ENCODE data around the gene KLHL29.

DNA sequence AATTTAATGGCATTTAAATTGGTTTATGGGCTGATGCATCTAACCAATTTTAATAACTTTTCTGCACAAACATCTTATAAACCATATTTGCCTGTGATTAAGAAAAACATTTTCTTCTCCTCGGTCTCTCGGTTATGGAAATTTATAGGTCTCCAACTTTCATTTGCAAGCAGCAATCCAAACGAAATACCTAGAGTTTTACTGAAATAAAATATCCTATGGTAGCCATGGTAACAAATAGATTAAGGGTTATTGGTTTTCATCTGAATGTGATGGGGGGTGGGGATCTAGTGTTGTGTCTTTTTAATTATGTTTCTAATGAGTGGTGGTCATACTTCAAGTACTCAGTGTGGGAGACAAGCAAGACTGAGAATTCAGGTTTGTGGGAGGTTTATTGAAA is 2.9 kb downstream of the KLHL29 start:
- TF ChIP-seq CTCF (IDR thresholded peaks at IDR 0.05 in 2 of 3, conservative IDR thresholded peaks at IDR 0.05 in 1 of 3; ENCODE audit: borderline replicate concordance in 1 of 3, insufficient read depth in 1 of 3, low read depth in 2 of 3, low read length in 2 of 3) (no peak), POLR2A (IDR thresholded peaks at IDR 0.05; ENCODE audit: borderline replicate concordance, extremely low read depth, insufficient read depth, insufficient read length) (no peak), ZFX (IDR thresholded peaks at IDR 0.05) (no peak)
